Mesendoderm (in vitro differentiated cells): Measurements from ENCODE around the gene ADGRG6.
"Not testable (repeated sequence)": the region's sequence is repeated elsewhere in the genome, so short reads cannot be mapped to it uniquely, and the experiment has no call there.

Experiments
- DNase-seq: peaks from one replicate; pipeline ENCODE4 v3.0.0; 2013
- H2AK5ac ChIP-seq: 2 replicates; pipeline ENCODE4 v1.6.1; 2013; ENCODE audit warnings: low read length, inconsistent platforms
- H2BK120ac ChIP-seq: 2 replicates; pipeline ENCODE4 v1.6.1; 2013; ENCODE audit warnings: low read depth, mild to moderate bottlenecking, low read length, moderate library complexity, mixed read lengths
- H2BK15ac ChIP-seq: replicated peaks from 2 replicates; pipeline ENCODE4 v1.6.1; 2013; ENCODE audit warnings: low read depth, mild to moderate bottlenecking, moderate library complexity
- H2BK5ac ChIP-seq: 2 replicates; pipeline ENCODE4 v1.6.1; 2013; ENCODE audit warnings: low read length, inconsistent platforms
- H3K18ac ChIP-seq: 2 replicates; pipeline ENCODE4 v1.6.1; 2013; ENCODE audit warnings: mild to moderate bottlenecking, low read length, mixed read lengths
- H3K23ac ChIP-seq: one replicate; pipeline ENCODE4 v1.6.1; 2013; ENCODE audit warnings: low read length
- H3K27ac ChIP-seq: 2 replicates; pipeline ENCODE4 v1.5.1; 2013; ENCODE audit warnings: low read depth, mild to moderate bottlenecking, inconsistent platforms, low read length, moderate library complexity
- H3K27me3 ChIP-seq: 2 replicates; pipeline ENCODE4 v1.6.1; 2013; ENCODE audit warnings: low read length, control low read depth, mild to moderate bottlenecking, inconsistent platforms; ENCODE audit not compliant: insufficient read depth, poor library complexity
- H3K36me3 ChIP-seq: 2 replicates; pipeline ENCODE4 v1.6.1; 2013; ENCODE audit warnings: low read length, inconsistent platforms; ENCODE audit not compliant: control insufficient read depth, insufficient read depth
- H3K4ac ChIP-seq: one replicate; pipeline ENCODE4 v1.6.1; 2013; ENCODE audit warnings: low read depth, mild to moderate bottlenecking, low read length, moderate library complexity
- H3K4me1 ChIP-seq: 2 replicates; pipeline ENCODE4 v1.6.1; 2013; ENCODE audit warnings: low read depth, low read length, inconsistent platforms; ENCODE audit not compliant: control insufficient read depth
- H3K4me2 ChIP-seq: 2 replicates; pipeline ENCODE4 v1.6.1; 2013; ENCODE audit warnings: low read length
- H3K4me3 ChIP-seq: 2 replicates; pipeline ENCODE4 v1.5.1; 2013; ENCODE audit warnings: mild to moderate bottlenecking, low read length
- H3K56ac ChIP-seq: one replicate; pipeline ENCODE4 v1.6.1; 2013; ENCODE audit warnings: low read length
- H3K79me1 ChIP-seq: 2 replicates; pipeline ENCODE4 v1.6.1; 2013; ENCODE audit warnings: low read length, inconsistent platforms
- H3K79me2 ChIP-seq: 2 replicates; pipeline ENCODE4 v1.6.1; 2013; ENCODE audit warnings: mild to moderate bottlenecking, low read length; ENCODE audit not compliant: control insufficient read depth, insufficient read depth
- H3K9ac ChIP-seq: 2 replicates; pipeline ENCODE4 v1.6.1; 2013; ENCODE audit warnings: low read length, inconsistent platforms
- H4K5ac ChIP-seq: one replicate; pipeline ENCODE4 v1.6.1; 2013; ENCODE audit warnings: low read length
- H4K8ac ChIP-seq: one replicate; pipeline ENCODE4 v1.6.1; 2013; ENCODE audit warnings: low read depth, mild to moderate bottlenecking, control low read depth, low read length, moderate library complexity
- WGBS: extraction: QIAGEN DNeasy Blood & Tissue Kit; methylation state at CpG from one replicate; pipeline ENCODE4 v1.1.7; 2013; ENCODE audit warnings: low lambda C conversion rate, missing lambda C conversion rate; ENCODE audit not compliant: insufficient coverage; ENCODE audit errors: extremely low coverage; 5-methylcytosine and 5-hydroxymethylcytosine counted together

Gene ADGRG6

DNA sequence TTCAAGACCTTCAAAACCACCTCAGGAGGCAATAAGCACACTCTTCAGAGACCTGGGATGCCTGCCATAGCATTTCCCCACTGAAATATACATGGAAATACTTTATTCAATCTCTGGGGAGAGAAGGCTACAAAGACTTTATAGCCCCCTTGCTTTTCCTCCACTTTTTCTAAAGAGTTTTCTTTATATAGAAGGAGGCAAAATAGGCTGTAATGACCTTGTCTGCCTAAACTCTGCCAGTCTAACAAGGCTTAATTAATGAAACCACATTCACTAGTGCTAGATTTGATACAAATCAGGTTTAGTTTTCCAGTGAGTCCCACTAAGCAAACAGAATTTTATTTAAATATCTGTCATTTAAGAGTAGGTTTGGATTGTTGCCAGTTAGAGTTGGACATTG lies 114.9 kb downstream of the ADGRG6 start:
- H3K4ac ChIP-seq = no peak overlapping the region
- H3K79me2 ChIP-seq = no peaks in the 10 kb centered on the region
- H3K23ac ChIP-seq = no peak overlapping the region
- no peak overlapping the region for H3K9ac ChIP-seq
- no peak overlapping the region for H4K8ac ChIP-seq
- no peak for DNase-seq
- H3K27ac ChIP-seq = no peak overlapping the region
- no peak overlapping the region for H2BK120ac ChIP-seq
- no peaks in the 10 kb centered on the region for H3K4me1 ChIP-seq
- no peaks in the 10 kb centered on the region for H3K36me3 ChIP-seq
- no peaks in the 10 kb centered on the region for H3K79me1 ChIP-seq
- no peaks in the 10 kb centered on the region for H3K27me3 ChIP-seq
- H4K5ac ChIP-seq = no peak overlapping the region
- H2AK5ac ChIP-seq = no peak overlapping the region
- H3K56ac ChIP-seq = no peak overlapping the region
- no peak overlapping the region for H3K4me3 ChIP-seq
- no peak overlapping the region for H3K18ac ChIP-seq
- H2BK15ac ChIP-seq = no peak overlapping the region
- no peak overlapping the region for H2BK5ac ChIP-seq
- H3K4me2 ChIP-seq = no peak overlapping the region

DNA sequence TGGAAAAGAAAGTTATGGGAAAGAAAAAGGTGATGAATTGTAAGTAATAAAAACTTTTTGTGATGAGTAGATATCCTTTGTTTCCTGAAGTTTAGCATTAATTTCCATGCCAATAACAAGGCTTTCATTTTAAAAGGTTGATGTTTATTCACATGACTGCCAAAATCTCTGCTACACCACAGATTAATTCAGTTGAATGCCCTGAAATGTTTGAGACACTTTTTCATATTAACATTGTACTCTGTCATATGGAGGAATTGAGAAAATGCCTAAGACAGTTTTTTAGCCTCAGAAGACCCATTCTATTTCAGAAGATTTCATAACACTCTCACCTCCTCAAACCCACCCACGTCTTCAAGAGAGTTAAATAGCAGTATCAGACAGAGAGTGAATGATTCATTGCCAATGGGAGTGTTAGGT lies 115.5 kb downstream of the ADGRG6 start:
- Histone ChIP-seq H2BK120ac (no peak overlapping the region), H3K36me3 (no peaks in the 10 kb centered on the region), H3K79me2 (no peaks in the 10 kb centered on the region), H3K4me2 (no peak overlapping the region), H2BK15ac (no peak overlapping the region), H2AK5ac (no peak overlapping the region), H3K4me1 (no peaks in the 10 kb centered on the region), H3K23ac (no peak overlapping the region), H2BK5ac (no peak overlapping the region), H3K4me3 (no peak overlapping the region), H3K18ac (no peak overlapping the region), H4K5ac (no peak overlapping the region), H3K4ac (no peak overlapping the region), H3K9ac (no peak overlapping the region), H3K79me1 (no peaks in the 10 kb centered on the region), H4K8ac (no peak overlapping the region), H3K56ac (no peak overlapping the region), H3K27ac (no peak overlapping the region), H3K27me3 (no peaks in the 10 kb centered on the region)
- no CpG with 5 or more reads among the region's 1 CpG for WGBS
- no peak for DNase-seq

DNA sequence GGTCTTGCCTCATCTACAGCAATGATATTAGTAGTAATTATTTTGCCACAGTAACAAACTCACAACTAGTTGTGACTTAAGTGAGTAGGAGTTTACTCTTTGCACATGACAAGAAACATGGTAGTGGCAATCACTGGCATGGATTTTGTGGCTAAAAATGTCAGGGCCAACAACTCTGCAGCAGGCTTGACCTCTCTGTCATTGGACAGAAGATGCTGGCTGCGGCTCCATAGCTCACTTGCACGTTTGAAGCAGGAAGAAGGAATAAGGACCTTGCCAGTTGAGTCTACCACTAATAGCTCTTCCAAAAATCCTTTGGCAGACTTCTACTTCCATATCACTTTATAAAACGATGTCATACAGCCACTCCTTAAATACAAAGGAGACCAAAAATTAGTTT lies 117.3 kb downstream of the ADGRG6 start:
- no peak overlapping the region for H2BK5ac ChIP-seq
- H3K9ac ChIP-seq = no peak overlapping the region
- H3K23ac ChIP-seq = no peak overlapping the region
- no peaks in the 10 kb centered on the region for H3K79me2 ChIP-seq
- H3K27ac ChIP-seq = no peak overlapping the region
- no peak overlapping the region for H4K8ac ChIP-seq
- no CpG with 5 or more reads among the region's 3 CpGs for WGBS
- no peaks in the 10 kb centered on the region for H3K79me1 ChIP-seq
- no peak for DNase-seq
- H3K4me2 ChIP-seq = no peak overlapping the region
- H2BK15ac ChIP-seq = no peak overlapping the region
- no peak overlapping the region for H2BK120ac ChIP-seq
- no peak overlapping the region for H3K4ac ChIP-seq
- no peak overlapping the region for H3K4me3 ChIP-seq
- H3K4me1 ChIP-seq = no peaks in the 10 kb centered on the region
- H2AK5ac ChIP-seq = no peak overlapping the region
- H4K5ac ChIP-seq = no peak overlapping the region
- no peaks in the 10 kb centered on the region for H3K36me3 ChIP-seq
- no peak overlapping the region for H3K18ac ChIP-seq
- H3K56ac ChIP-seq = no peak overlapping the region
- no peaks in the 10 kb centered on the region for H3K27me3 ChIP-seq

DNA sequence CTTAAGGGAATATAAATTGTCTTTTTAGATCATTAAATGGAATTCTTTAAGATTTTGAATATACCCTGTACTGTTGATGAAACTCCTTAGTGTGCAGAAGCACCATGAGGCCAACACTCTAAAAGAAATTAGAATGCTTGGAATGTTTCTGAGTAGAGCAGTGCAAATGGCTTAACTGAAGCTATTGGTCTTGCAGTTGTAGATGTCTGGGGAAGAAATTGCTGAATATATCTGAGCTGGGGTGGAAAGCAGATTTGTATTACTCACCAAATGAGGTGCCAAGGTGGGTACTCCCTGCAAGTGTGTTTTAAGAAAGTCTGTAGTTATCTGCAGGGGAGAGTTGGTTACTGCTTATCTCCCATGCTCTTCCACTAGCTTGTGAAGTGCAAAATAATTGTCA lies 119.0 kb downstream of the ADGRG6 start:
- H2BK5ac ChIP-seq = no peak overlapping the region
- H3K36me3 ChIP-seq = no peaks in the 10 kb centered on the region
- no peak overlapping the region for H3K56ac ChIP-seq
- no peak overlapping the region for H2BK120ac ChIP-seq
- no peaks in the 10 kb centered on the region for H3K79me1 ChIP-seq
- no peak overlapping the region for H3K23ac ChIP-seq
- no peak overlapping the region for H3K4me3 ChIP-seq
- no peak overlapping the region for H2AK5ac ChIP-seq
- DNase-seq = no peak
- H3K79me2 ChIP-seq = no peaks in the 10 kb centered on the region
- no peak overlapping the region for H3K4ac ChIP-seq
- H3K9ac ChIP-seq = no peak overlapping the region
- H3K18ac ChIP-seq = no peak overlapping the region
- H3K27me3 ChIP-seq = no peaks in the 10 kb centered on the region
- H2BK15ac ChIP-seq = no peak overlapping the region
- H3K4me2 ChIP-seq = no peak overlapping the region
- no peak overlapping the region for H4K8ac ChIP-seq
- H4K5ac ChIP-seq = no peak overlapping the region
- H3K27ac ChIP-seq = no peak overlapping the region
- H3K4me1 ChIP-seq = no peaks in the 10 kb centered on the region

DNA sequence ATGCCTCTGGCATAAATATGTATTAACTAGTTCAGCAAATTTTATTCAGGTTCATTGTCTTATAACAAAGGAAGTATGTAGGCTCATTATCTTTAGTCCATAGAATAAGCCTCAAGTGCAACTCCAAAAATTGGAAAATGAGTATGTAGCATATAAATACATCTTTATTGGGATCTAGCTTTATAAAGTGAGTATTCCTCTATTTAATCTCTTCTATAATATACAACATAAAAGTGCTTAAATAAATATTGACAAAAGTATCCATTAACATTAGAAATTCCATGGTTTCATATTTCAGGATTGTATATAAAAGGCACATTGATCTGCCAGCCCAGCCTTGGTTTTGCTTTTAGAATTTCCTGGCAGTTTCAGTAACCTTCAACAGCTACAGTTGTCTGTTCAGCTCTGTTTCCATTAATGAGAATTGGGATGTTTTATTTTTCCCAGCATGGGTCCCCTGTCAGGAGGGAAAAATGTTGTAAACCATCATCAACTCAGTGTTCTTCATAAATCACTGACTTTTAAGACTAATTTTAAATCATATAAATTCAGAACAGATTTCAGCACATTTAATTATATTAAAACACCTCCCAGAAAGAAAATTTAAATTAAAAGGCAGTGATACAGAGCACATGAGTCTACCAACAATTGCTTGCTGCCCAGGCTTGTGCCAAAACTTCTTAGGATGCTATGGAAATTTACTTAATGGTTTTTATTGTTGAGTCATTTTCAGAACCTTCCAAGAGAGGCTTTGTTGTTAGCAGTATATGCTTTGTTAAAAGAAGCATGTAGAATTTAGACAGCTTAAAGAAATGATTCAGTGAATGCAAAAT lies 119.7 kb downstream of the ADGRG6 start:
- no peak overlapping the region for H4K8ac ChIP-seq
- H2BK120ac ChIP-seq = no peak overlapping the region
- no peak overlapping the region for H2BK5ac ChIP-seq
- no peak overlapping the region for H3K27ac ChIP-seq
- no peak overlapping the region for H3K56ac ChIP-seq
- no peak overlapping the region for H3K4me3 ChIP-seq
- no peak overlapping the region for H3K23ac ChIP-seq
- no peak overlapping the region for H3K4ac ChIP-seq
- no peaks in the 10 kb centered on the region for H3K79me2 ChIP-seq
- H3K27me3 ChIP-seq = no peaks in the 10 kb centered on the region
- no peak overlapping the region for H3K9ac ChIP-seq
- no peaks in the 10 kb centered on the region for H3K36me3 ChIP-seq
- H3K18ac ChIP-seq = no peak overlapping the region
- H3K4me1 ChIP-seq = no peaks in the 10 kb centered on the region
- H3K79me1 ChIP-seq = no peaks in the 10 kb centered on the region
- H2AK5ac ChIP-seq = no peak overlapping the region
- DNase-seq = no peak
- no peak overlapping the region for H4K5ac ChIP-seq
- H3K4me2 ChIP-seq = no peak overlapping the region
- no peak overlapping the region for H2BK15ac ChIP-seq

DNA sequence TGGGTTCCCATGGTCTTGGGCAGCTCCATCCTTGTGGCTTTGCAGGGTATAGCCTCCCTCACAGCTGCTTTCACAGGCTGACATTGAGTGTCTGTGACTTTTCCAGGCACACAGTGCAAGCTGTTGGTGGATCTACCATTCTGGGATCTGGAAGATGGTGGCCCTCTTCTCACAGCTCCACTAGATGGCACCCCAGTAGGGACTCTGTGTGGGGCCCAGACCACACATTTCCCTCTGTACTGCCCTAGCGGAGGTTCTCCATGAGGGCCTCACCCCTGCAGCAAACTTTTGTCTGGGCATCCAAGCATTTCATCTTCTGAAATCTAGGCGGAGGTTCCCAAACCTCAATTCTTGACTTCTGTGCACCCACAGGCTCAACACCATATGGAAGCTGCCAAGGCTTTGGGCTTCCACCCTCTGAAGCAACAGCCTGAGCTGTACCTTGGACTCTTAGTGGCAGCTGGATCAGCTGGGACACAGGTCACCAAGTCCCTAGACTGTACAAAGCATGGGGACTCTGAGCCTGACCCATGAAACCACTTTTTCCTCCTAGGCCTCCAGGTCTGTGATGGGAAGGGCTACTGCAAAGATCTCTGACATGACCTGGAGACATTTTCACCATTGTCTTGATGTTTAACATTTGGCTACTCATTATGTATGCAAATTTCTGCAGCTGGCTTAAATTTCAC lies 124.8 kb downstream of the ADGRG6 start:
- H3K4ac ChIP-seq, H3K4me1 ChIP-seq, H2BK120ac ChIP-seq, H2BK5ac ChIP-seq, H2BK15ac ChIP-seq, H4K8ac ChIP-seq, H3K18ac ChIP-seq, H3K4me3 ChIP-seq, H2AK5ac ChIP-seq, H3K4me2 ChIP-seq, H4K5ac ChIP-seq, H3K27ac ChIP-seq, H3K79me1 ChIP-seq, H3K9ac ChIP-seq, H3K23ac ChIP-seq, H3K36me3 ChIP-seq, H3K56ac ChIP-seq, H3K27me3 ChIP-seq, DNase-seq, H3K79me2 ChIP-seq: not testable (repeated sequence)
- WGBS = no CpG with 5 or more reads among the region's 2 CpGs
